OCI-M1 (cell line): ENCODE measurements around the gene HOPX.
"Not testable (repeated sequence)": the region's sequence is repeated elsewhere in the genome, so short reads cannot be mapped to it uniquely, and the experiment has no call there.

Experiments used
- DNase-seq: peaks from one replicate; lab custom pipeline; 2025; lab: John Stamatoyannopoulos, UW

The HOPX gene

DNA sequence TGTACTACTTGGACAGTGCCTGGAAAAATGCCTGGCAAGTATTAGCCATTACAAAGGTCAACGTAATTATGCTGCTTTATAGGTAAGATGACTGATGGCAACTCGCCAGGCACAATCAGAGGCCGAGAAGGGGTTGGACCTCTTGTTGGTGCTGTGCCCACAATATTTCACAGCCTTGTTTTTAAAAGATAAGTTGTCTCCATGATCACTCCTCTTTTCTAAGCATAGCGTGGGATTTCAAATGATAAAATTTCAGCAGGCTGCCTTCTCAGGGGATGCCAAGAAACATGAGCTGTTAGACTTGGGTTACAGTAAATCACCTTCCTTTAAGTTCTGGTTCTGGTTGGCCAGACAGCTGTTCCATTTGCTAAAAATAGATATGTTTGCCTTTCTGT is 26.9 kb downstream of the HOPX start:
- DNase-seq, result no peak

DNA sequence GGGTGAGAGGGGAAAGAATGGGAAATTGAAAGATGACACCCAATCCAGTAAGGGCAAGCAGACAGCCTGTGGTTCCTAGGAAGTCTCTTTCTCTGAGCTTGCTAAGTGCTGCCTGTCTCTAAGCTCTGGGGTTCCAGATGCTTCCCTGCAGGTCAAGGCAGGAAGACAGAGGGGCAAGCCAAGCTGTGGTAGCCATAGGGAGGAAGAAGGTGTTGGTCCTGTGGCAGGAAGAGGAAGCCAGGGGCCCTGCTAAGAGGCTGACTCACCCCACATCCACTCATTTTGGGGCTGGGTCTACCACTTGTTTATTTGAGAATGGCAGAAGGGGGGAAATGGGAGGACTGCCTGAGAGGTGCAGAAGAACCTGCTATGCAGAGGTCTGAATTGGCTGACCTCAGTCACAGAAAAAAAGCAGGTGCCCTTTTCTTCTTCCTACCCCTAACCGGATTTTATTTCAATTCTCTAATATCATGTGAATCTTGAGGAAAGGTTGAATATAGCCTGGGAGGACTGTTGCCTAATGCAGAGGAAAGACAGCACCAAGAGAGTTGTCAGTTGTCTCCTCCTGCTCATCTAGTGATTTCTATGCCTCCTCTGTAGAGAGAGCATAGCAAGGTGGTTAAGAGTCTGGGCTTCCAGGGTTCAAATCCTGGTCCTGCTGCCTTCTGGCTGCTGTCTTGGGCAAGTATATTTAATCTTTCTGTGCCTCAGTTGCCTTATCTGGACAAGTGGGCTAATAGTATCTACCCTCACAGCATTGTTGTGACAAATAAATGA is 27.4 kb downstream of the HOPX start:
- DNase-seq, result no peak

DNA sequence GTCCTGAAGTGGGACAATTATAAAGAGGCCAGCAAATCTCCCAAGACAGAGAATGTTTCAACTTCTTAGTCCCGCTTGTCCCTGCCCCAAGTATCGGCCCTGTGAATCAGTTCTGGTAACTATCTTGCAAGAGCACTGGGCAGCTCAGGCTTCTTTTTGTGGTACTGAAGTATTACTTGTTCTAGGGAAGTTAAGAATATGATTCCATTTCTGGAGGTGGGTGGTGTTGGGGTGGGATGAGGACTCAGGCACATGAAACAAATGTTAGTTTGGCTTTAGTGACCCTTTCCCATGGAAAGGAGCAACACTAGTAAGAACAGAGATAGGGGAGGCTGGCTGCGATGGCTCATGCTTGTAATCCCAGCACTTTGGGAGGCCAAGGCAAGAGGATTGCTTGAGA is 28.9 kb downstream of the HOPX start:
- DNase-seq, result no peak

DNA sequence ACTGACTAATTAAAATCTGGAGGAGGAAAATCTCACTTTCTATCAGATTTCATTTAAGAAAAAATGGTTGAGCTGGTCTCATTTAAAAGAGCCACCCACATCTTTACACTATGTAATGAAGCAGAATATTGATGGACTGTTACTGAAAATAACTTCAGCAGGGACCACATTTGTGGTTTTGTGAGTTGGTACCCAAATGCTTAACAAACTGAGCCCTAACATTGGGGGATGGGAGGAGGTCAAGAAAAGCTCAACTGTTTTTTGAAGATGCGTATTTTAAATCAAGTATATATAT is 30.1 kb downstream of the HOPX start:
- DNase-seq, result no peak

DNA sequence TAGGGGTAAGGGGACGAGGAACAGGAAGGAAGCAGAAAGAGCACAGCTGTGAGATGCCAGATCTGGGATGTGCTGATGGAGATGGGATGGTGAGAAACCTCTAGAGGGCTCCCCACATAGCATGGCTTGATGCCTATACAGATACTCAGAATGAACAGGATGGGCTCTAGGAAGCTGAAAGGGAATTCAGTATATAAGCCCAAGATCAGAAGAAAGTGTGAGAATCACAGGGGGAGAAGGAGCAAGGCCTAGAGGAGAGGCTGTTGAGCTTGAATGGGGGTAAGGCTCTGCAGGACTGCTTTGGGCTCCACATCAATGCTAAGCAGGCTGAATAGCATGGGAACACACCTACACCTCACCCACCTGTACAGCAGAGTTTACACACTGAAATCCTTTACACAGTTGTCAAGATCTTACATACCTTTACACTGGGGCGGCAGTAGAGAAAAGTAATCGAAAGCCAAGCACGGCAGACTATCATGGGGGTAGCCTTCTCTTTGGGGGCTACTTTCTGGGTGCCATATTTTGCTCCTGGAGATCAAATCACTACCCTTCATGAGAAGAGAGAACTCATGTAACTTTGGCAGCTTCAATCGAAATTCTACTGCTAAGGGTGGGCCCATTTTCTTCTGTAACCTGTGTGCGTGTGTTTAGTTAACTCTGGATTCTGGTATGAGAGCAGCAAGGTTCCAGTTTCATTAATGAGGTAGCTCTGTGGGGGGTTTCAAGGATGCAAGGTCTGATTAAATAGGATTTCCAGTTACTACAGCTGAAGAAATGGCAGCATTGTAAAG is 30.6 kb downstream of the HOPX start:
- no peak for DNase-seq

DNA sequence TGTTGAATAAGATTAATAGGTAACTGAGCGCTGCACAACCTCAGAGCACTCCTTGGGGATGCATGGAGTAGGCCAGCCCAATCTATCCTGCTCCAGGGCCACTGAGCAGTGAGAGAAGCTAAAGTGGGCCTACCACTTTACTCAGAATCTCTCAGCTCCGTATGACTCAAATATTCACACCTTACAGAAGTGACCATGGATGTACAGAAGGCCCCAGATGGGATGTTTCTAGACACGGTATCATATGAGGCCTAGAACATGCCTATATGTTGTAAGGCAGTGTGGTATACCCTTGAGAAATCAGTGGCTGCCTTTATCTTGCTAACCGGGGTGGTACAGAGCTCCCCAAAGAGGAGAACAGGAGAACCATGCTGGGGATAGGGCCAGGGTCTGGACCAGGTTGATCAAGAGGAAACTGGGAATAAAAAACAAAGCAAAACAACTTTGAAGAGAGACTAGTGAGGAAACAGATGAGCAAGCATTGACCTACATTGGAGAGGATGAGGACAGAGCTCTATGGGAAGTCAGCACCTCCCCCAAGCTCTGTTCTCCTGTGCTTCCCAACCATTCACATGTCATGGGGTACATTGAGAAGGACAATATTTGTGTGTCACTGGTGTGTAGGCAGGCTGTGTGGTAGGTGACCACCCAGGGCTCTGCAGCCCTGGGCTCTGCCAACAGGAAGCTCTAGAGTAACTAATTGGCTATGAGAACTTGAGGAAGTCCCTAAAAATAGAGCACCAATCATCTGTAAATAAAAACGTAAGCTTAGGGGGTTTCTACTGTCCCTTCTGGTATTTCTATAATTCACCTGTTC is 31.4 kb downstream of the HOPX start:
- no peak for DNase-seq

DNA sequence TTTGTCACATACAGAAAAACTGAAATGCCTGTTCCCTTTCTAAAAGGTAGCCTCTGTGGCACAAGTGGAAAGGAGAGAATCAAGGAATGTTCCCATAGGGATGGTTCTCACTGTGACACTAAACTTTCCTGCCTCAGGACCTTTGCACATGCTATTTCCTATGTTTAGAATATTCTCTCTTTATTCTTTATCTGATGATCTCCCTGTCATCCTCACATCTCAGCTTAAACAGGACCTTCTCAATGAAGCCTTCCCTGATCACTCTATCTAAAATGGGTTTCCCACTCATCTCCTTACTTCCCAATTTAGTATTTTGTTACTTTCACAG is 32.3 kb downstream of the HOPX start:
- DNase-seq, result no peak

DNA sequence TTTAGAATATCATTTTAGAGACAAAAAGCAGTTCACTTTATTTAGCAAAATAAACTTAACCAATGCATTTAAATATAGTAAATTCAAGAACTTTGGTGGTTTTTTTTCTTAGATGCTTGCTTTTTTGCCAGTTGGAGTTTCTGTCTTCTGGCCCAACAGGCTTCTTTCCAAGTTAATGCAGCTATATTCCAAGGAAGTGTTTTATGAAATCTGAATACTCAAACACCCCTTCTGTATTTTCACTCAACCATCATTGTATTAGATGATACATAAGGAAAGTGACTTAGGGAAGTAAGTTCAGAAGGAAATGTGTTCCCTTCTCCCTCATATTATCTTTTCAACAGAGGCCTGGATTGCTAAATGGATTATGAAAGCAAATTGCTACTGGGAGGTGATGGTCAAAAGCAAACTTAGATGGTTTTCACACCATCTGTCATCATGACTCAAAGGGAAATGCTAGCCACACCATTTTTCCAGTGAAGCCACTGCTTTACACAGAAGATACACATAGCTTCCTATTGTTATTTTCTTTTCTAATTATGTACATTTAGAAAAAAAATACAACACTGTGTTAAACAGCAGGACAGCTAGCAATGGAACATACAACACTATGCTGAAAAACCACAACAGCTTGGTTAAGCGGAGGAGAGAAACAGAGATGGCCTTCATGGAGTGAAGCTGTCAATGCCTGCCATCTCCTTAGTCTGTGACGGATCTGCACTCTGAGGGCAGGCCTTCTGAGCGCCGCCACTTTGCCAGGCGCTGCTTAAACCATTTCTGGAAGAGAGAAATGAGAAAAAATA is 32.9 kb downstream of the HOPX start:
- DNase-seq, result no peak

DNA sequence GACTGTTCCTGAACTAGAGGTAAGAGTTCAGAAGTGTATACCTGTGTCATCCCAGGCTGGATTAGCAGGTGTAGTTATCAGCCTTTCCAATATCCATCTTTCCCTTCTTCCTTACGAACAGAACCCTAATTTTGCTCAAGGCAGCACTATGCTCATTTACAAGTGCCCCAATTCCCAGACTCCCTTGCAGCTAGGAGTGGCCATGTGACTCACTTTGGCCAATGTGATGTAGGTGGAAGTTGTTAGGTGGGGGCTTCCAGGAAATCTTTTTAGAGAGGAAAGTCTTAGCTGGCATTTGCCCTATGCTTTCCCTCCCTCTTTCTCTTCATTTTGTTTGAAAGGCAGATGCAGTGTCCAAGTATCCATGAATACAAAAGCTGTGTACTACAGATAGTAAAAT is 34.8 kb downstream of the HOPX start:
- no peak for DNase-seq

DNA sequence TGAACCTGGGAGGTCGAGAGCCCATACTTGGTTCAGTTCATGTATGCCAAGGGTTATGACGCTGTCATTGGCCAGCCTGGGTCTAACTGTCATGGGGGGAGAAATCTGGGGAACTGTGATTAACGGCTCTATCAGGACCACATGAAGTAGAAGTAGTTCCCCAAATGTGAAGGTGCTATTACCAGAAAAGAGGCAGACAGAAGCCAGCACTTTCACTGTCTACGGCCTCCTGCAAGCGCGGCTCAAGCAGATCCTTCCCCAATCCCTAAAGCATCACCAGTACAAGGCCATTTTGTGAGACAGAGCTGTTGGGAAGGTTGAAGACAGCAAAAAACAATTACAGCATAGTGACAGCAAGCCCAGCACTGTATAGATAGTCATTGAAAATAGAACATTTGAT is 37.5 kb downstream of the HOPX start:
- no peak for DNase-seq

DNA sequence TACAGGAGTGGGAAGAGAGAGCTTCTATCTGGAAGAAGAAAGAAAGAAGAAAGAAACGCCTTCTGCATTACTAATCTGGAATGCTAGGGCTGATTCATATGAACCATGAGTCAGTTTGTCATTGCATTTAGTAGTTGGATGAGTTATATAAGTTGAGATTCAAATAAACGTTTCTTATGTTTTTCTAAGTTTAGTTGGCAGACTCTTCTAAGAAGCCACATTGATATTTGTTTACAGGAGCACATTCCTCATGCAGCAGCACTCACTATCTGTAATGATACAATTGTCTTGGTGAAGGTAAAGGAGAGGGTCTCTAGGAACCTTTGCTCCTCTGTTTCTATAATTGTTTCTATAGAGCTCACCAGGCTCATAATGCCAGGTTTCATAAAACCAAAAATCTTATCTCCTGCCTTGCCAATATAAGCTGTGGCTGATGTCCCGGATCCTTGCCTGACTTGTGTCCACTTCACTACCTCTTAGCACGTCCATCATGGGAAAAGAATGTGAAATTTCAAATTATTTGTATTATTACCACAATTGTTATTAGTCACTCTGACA is 39.5 kb downstream of the HOPX start:
- DNase-seq, result no peak

DNA sequence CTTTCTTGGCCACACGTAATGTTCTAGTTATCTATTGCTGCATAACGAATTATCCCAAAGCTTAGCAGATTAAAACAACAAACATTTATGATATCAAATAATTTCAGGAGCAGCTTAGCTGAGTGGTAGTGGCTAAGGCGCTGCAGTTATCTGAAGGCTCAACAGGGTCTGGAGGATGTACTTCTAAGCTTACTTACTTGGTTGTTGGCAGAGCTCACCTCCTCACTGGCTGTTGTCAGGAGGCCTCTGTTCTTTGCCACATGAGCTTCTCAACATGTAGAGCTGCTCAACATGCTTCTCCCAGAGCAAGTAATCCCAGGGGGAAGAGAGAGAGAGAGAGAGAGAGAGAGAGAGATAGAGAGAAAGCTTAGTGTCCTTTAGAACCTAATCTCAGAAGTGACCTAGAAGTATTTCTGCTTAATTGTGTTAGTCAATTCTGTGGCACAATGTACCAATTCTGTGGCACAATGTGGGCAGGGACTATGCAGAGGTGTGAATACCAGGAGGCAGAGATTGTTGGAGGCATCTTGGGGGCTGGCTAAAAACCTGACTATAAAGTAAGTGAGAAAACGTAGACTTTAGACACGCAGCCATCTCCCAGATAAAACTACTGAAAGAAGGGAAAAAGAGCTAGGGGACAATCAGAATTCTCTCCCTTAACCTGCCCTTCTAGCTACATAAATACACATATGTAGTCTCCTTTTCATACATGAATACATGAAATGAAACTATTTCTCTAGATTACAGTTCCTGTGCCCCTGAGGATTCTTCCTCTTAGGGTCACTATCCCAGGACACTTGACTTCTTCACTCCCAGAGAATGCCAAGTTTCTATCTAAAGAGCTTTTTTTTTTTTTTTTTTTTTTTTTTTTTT is 40.2 kb downstream of the HOPX start:
- DNase-seq, result no peak

DNA sequence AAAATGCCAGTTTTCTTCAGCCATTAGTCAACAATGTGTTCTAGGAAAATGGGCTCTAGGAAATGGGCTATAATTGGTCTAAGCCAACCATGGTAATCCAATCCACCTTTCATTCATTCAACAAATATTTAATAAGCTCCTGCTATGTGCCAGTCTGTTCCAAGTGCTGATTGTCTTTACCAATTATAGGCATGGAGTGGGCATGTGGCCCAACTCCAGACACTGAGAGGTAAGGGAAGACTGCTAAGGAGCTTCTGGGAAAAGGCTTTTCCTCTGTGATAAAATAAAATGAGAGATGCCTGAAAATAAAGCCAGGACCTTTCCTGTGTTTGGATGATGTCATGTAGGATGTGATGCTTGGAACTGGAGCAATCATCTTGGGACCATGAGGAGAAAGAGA is 43.3 kb downstream of the HOPX start:
- DNase-seq, result peak; percentile 32

DNA sequence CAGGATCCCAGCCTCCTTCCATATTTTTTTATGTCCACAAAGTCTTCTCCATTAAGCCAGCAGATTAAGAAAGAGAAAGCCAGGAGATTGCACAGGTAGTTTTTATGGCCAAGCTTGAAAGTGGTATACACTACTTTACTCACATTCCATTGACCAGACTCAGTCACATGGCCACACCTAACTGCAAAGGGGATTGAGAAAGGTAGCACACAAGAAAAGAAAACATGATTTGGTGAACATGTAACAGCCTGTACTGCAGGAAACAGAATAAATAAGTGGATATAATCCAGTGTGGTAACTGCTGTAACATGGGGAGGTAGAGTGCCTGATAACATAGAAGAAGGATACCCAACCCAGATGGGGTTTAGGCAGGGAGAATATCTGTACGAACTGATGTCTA is 43.9 kb downstream of the HOPX start:
- DNase-seq, result no peak

DNA sequence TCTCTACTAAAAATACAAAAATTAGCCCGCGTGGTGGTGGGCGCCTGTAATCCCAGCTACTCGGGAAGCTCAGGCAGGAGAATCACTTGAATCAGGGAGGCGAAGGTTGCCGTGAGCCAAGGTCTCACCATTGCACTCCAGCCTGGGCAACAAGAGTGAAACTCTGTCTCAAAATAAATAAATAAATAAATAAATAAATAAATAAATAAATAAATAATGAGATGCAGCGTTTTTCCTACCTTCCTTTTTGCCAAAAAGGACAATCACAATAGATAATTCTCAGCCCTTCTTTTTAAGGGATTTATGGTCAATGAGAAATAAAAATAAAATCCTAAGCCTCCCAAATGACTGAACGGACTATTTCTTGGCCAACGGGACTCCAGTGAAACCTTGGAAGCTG is 46.1 kb downstream of the HOPX start:
- DNase-seq, result not testable (repeated sequence)

DNA sequence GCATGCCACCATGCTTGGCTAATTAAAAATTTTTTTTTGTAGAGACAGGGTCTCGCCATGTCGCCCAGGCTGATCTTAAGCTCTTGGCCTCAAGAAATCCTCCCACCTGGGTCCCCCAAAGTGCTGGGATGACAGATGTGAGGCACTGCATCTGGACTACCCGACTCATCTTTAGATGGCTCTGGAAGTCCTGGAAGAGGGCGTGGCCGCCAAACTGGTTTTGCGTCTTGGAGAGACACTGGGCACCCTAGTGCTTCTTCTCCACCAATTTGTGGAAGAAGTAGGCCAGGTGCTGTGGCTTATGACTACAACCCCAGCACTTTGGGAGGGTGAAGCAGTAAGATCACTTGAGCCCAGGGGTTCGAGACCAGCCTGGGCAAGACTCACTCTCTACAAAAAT is 47.6 kb downstream of the HOPX start:
- DNase-seq, result no peak

DNA sequence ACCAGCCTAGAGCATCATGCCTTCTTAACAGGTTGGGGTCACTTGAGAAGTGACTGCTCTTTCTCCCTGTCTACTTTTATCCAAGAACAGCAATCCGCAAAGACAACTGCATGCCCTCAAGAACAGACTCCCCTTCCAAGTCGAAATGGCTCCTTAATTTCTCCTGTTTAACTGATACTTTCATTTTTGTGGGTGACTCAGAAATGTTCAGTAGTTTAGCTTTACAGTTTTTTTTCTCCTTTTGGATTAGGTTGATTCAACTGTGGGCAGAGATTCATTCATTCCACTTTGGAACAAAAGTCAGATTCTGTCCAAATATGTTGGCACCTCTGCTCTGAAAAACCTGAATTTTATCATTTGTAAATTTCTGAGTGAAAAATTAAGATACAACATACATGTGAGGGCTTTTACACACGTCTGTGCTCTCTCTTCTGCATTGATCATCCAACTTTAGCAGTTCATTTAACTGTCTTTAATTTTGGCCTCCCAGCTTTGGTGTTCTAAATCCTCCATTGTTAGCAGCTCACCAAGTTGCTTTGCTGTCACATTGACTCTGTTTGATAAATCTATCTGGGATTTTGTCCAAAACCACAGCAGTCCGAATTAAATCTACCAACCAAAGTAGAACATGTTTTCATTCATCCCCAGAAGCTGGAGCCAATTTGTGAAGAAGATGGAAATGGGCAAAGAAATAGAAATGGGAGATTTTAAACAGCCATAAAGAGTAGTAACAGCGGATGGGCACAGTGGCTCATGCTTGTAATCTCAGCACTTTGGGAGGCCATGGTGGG is 50.0 kb downstream of the HOPX start:
- peak; percentile 5 for DNase-seq

DNA sequence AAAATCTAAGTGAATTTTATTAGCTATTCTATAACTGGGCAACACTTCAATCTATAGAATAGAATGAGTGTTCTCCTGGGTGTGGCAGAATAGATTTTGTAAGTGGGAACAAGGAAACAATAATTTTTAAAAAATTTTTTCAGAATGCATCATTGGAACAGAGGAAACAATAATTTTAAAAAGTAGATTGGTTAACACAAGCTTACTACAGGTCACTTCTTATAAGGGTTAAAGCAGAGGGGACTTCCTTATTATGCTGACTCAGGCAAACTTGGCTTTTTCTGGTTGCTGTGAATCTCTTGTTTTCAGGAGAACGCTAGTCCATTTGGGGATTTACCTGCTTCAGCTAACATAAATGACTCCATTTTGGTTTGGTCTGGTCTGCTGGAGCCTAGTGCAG is 52.5 kb downstream of the HOPX start:
- DNase-seq, result no peak

DNA sequence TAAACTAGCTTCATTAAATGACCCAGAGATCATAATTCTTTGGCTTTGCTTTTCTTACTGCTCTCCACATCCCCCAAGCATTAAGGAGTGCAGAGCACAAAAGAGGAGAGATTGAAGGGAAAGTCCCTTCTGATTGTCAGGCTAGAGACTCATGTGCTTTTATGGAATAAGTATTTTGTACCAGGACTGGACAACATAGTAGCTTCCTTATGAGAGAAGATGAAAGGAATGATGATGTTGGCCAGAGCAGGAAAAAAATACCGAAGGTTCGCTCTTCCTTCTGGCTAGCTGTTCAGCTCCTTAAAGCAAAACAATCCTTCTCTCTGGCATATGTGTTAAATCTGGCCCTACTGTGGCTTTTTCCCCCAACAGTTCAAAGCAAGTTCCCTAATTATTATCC is 53.1 kb downstream of the HOPX start:
- no peak for DNase-seq

DNA sequence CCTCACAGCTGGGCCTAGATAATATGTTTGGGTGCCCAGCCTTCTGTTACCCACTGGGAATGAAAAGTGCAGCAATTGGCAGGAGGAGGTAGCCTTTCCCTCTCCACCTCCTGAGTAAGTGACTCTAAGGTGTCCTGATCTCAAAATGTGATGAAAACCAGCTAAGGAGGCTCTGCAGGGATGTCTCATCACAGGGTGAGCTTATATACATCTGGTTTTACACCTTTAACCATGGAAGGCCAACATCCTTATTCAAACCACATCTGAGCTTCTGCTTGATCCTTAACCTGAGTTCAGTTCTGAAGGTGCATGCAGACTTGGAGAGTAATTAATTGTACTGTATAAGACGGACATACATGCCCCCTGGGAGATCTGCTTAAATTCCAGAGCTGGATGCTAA is 53.7 kb downstream of the HOPX start:
- DNase-seq, result no peak
